AG08395 (cell line): Measurements from ENCODE around the gene PTH1R.

Experiments used
- DNase-seq: peaks from one replicate; pipeline ENCODE4 v3.0.0; 2012; ENCODE audit warnings: mixed read lengths, low spot score

PTH1R gene

DNA sequence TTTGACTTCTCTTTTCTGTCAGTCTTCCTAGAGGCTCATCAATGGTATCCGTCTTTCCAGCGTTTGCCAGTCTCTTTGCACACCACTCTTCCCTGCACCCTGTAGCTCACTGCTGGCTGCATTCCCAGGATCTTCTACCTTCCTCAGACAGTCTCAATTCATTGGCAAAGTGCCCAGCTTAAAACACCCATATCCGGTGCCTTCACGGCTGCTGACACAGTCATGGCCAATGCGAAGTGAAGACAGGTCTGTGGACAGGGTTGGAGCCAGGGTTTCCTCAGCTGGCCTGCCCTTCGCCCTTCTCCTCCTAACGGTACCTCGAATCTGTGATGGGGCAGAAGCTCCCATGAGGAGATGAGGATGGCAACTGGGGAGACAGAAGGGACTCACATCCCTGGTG, 36.1 kb downstream of the PTH1R start:
- no peak for DNase-seq

DNA sequence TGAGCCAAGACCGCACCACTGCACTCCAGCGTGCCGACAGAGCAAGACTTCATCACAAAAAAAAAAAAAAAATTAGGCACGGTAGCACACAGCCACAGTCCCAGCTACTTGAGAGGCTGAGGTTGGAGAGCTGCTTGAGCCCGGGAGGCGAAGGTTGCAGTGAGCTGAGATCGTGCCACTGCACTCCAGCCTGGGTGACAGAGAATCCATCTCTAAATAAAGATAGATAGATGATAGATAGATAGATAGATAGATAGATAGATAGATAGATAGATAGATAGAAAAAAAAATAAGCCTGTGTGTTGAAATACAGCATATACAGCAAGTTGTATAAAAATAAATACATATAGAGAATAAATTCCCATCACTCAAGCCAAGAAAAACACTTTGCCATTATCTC, 37.3 kb downstream of the PTH1R start:
- no peak for DNase-seq

DNA sequence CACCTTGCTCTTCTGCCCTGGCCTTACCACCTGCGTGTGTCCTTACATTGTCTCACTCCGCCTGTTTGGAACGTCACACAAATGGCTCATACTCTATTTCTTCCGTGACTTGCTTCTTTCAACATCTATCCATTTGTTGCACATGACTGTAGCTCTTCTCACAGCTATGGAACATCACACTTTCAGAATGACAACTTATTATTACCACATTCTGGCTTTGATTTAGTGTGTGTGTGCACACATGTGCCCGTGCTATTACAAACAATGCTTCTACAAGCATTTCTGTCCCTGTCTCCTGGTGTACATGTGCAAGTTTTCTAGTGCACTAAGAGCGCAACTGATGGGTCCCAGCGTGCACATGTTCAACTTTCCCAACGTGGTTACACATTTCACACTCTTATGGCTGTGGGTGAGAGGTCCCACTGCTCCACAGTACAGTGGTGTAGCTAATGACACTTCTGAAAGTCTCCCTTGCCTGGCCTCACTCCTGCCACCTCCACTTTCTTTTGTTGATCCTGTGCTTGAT, 37.8 kb downstream of the PTH1R start:
- no peak for DNase-seq

DNA sequence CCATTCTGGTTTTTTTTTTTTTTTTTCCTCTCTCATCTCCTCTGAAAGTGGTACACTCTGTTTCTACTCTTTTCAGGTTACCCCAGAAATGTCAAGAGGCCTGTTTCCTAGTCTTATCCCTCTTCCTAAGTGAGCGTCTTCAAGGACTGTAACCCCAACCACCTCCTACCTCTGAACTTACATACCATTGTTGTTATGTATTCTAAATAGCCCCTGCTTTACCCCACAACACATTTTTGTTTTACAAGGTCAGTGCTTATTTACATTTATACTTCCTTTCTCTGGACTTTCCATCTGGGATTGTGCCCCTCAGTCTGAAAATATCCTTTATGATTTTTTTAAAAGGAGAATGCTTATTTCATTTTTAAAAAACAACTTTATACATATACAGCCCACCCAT, 38.8 kb downstream of the PTH1R start:
- DNase-seq, result no peak

DNA sequence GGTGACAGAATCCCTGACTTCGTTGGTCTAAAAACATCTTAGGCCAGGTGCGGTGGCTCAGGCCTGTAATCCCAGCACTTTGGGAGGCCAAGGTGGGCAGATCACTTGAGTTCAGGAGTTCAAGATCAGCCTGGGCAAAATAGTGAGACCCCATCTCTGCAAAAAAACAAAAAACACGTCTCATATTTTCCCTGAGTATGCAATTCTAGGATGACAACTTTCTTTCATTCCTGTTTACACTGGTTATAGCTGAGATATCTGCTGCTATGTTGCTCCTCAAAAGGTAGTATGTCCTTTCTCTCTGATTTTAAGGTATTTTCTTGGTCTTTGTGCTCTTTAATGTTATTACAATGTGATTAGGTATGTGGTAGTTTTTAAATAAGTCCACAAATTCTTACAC, 39.3 kb downstream of the PTH1R start:
- DNase-seq, result no peak

DNA sequence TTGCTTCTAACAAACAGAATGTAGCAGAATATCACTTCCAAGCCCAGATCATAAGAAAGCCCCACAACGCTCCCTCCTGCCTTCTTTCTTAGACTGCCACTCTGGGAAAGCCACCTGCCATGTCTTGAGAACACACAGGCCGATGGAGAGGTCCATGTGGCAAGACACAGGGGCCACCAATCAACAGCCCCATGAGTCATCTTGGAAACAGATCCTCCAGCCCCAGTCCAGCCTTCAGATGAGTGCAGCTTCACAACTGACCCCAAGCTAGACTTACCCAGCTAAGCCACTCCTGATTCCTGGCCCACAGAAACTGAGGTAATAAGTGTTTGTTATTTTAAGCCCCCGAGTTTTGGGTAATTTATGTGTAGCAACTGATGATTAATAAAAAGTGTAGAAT, 39.7 kb downstream of the PTH1R start:
- DNase-seq, result no peak

DNA sequence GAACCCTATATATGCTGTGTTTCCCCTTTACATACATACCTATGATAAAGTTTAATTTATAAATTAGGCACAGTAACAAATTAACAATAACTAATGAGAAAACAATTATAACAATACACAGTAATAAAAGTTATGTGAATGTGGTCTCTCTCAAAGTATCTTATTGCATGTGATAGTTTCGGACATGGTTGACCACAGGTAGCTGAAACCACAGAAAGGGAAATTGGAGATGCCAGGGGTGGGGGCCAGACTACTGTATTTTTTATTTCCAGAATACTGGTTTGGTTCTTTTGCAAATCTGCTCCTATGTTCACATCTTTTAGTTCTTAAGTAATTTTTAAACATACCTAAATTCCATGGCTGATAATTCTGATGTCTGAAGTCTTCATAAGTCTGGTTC, 40.7 kb downstream of the PTH1R start:
- DNase-seq, result no peak

DNA sequence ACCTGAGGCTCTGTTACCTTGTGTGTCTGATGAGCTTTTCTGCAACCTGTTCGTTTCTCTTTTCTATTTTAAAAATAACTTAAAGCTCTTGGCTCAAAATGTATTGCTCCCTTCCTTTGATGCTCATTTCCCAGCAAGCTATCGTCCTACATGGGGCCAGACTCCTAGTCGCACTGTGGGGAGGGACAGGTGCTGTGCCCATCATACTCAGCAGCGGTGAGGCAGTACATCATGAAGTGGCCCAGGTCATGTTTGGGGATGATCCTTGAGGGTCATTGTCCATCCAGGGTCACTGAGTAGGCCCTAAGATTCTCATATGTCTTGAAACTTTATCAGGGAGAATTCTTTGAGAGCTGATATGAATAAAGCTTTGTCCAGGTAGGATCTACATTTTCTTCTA, 41.1 kb downstream of the PTH1R start:
- no peak for DNase-seq

DNA sequence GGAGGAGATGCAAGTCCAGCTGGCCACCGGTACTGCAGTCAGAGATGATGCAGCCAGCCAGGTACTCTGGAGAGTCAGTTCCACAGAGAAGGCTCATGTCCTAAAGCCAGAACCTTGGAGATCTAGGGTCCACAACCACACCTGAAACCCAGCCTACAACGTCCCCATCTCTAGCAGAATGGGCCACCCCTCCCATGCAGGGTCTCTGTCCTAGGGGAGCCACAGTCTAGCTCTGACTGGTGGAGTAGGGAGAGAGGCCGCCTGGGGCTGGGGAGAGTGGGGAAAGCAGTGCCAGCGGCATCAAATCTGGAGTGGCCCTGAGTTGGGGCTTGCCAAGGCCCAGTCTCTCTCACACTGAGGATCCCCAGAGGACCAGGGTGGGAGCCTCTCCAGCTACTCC, 43.5 kb downstream of the PTH1R start:
- no peak for DNase-seq

DNA sequence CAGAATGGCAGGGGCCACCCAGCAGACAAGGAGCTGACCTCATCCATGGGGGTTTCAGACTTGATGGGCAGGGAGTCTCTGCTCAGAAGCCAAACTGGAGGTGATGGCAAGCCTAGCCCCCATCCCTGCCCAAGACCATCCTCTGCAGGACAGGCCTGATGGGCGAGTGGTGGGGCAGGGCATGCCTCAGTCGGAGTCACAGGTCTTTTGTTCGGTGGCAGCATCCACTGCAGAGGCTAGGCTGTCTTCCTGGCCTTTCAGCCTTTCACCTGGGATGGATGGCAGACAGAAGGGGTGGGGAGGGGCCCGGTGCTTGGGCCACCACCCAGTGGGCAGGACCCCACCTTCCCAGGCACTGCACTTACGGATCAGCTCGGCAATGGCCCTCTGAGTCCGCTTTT, 44.4 kb downstream of the PTH1R start:
- DNase-seq, result no peak

DNA sequence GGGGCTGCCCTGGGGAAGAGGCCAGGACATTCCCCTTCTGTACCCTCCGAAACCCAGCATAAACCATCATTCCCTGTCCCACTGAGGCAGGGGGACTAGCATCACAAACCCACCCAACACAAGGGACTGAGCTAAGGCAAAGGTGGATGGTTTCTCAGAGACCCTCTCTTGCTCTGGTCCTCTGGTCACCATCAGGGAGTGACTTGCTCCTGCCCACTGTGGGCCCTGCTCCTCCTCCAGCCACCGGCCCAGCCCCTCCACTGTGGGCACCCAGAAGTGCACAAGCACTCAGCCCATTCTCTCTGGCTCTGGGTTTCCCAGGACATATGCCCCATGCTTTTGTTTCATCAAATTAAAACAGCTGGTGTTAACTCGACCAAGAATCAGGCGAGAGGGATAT, 44.9 kb downstream of the PTH1R start:
- DNase-seq, result no peak

DNA sequence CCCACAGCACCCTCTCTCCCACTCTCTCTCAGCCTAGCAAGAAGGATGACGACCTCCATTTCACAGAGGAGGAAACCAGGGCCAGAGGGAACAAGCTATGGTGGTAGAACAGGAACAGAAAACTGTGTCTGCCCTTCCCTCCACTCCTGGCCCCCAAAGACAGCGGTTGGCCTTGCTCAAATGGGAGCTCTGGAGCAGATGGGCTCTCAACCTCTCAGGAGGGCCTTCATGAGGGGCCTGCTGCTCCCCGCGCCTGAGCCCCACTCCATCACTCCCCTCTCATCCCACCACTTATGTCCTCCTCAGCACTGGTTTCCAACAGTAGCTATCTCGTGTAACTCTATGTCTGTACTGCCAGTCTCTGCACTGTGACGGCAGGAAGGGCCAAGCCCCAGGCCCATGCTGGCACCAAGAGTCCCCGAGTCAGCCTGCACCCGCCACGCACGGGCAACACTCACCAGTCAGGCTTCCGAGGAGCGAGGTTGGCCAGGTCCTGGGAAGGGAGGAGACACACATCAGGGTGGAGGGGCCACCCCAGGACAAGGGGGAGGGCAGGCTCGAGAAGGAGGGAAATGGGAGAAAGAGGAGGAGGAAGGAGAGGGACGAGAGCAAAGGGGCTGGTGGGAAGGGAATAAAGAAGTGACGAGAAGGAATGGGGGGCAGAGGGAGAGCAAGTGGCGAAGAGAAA, 45.5 kb downstream of the PTH1R start:
- DNase-seq, result no peak

DNA sequence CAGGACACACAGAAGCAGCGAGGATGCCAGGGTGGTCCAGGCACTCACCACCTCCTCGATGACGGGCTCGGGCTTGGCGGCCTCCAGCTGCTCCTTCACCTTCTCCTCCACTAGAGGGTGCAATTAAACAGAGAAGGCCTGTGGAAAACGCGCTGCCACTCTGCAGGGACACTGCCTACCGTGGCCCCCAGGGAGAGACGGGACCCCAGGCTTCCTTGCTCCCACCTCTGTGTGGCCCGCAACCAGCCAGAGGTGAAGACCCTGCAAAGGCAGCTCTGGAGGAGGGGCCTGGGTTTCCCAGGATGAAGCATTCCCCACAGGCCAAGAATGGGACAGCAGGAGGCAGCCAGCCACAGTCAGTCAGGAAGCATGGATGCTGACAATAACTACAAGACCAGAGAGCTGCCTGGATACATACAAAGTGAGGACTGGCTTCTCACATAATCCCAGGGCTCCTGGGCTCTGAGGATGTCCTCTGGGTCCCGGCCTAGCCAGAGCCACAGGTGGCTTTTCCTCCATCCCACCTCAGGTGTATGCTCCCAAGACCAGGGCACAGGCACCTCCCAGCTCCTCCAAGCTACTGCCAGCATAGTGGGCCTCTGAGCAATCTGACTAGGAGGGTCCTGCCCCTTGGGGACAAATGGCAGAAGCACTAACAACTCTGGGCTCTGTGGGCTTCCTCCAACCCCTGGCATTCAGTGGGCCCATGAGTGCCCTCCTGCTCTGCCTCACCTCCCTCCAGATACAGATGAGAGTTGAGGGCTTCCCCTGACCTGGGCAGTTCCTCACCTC, 46.2 kb downstream of the PTH1R start:
- DNase-seq, result peak; percentile 53

DNA sequence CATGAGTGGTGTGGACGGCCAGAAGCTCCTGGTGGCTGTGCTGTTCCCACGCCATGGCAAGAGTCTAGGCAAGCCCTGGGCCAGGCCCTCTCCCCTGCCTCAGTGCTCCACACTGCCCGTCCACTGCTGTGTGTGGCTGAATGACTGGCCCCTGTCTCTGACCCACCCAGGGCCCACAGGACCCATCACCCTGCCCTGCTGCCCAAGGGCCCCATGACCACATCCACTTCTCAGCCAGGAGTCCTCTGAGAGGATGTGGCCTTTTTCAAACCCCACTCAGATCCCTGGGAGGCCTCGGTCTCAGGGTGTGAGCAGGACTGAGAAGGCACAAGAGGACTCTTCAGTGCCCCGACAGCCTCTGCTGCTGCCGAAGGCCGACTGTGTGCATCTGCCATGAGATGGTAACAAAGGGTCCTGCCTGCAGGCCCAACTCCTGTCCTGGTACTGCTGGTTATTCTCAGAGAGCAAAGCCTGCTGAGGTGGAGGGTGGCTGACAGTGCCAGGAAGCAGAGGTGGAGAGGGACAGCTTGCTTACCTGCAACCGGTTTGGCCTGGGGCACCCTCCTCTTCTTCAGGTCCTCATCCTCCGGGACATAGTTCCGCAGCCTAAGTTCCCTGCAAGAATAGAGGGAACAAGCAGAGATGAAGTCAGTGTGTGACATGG, 47.5 kb downstream of the PTH1R start:
- no peak for DNase-seq

DNA sequence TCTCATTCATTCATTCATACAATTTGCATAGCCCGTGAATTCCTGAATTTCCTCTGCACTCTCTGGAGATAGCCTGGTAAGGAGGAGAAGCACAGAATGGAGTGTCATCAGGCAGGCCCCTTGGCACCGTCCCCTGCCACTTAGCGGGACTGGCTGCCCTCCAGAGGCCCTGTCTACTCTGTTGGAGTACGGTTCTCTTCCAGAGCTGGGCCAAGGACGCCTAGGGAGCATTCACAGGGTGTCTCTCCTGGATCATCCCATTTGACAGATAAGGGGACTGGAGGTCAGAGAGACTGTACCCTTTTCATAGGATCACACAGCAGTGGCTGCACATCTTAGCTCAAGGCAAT, 48.0 kb downstream of the PTH1R start:
- DNase-seq, result no peak

DNA sequence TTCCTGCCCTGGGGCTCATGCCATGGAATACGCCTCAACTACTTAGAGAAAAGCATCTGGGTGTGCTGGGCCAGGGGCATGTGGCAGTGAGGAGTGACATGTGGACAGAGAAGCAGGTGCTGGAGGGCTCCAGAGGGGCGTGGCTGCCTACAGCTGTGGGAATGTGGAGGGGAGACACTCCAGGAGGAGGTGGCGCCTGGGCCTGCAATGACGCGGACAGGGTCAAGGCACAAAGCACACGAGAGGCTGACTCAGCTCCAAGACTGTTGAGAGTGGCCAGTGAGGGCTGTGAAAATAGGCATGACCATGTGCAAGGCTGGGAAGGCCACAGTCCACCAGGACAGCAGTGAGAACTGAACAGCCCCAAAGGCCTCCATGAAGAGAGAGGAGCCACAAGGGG, 48.5 kb downstream of the PTH1R start:
- no peak for DNase-seq

DNA sequence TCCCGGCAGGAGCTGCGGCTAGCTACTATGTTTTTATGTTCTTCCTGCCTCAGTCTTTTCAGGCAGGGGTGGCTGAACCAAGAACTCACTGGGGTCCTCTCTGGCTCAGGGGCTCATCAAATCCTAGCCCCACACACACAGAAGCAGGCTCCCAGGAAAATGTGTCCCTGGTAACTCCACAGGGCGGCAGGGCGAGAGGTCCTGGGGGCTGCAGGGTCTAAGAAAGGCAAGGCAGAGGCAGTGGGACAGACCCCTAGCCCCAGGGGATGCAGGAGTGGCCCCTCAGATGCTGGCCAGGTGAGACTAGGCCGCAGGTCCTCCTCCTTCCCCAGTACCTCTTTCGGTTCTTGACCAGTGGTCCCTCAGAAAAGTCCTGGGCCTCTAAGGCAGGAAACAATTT, 48.9 kb downstream of the PTH1R start:
- DNase-seq, result no peak

DNA sequence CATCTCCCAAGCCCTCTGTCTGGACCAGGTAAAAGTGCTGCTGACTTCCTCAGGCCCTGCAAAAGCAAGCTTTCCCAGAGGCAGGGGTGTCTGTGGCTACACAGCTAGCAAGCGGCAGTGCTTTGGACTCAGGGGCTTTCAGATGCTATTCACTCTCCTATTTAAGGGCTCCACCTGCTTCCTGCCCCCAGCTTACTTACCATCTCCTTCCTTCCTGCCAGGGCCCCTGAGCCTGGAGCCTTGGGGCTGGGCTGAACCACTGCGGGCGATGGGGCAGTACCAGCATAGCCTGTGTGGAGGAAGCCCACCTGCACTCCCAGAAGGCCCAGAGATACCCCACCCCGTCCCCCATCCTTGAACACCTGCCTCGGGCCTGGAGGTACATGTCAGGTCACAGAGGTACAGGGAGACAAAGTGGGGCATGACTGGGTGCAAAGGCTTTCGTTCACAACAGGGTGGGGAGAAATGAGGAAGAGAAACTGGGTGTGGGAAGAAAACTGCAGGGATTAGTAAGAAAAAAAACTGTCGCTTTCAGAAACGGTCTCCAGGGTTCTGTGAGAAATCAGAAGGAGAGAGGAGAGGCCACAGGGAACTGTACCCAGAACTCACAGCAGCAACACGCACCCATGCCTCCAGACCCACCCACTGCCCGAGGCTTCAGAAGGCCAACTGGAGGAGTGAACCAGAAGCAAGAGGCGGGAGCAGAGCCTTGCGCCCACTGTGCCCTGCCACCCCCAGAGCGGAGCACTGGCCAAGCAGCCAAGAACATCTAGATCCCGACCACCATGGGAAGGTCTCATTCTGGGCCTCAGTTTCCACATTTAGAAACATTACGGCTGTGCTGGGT, 49.6 kb downstream of the PTH1R start:
- DNase-seq, result no peak

DNA sequence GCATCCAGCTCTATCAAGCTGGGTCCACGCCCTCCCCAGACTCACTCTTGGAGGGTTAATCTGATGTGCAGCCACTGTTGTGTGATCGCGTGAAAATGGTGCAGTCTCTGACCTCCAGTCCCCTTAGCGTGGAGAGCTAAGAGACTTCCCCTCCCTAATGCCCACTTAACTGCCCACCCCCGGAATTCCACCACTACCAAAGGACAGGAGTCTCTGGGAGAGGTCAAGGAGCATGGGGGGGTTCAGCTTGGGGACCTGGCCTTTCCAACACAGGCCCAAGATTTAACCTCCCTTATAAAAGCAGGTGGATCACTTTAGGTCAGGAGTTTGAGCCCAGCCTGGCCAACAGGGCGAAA, 50.2 kb downstream of the PTH1R start:
- no peak for DNase-seq

DNA sequence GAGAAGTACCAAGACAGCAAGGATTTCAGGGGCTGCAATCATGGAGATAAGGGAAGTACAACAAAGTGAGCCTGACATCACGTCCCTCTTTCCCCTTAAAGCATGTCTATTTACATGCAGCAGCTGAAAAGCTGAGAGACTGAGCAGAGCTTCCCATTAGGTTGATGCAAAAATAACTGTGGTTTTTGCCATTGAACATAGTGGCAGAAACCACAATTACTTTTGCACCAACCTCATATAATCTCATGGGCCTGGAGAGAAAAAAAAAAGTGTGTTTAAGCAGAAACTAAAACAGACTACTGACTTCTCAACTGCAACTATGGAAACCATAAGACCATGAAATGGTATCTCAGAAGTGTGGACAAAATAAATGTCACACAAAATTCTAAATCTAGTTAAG, 50.8 kb downstream of the PTH1R start:
- DNase-seq, result no peak

DNA sequence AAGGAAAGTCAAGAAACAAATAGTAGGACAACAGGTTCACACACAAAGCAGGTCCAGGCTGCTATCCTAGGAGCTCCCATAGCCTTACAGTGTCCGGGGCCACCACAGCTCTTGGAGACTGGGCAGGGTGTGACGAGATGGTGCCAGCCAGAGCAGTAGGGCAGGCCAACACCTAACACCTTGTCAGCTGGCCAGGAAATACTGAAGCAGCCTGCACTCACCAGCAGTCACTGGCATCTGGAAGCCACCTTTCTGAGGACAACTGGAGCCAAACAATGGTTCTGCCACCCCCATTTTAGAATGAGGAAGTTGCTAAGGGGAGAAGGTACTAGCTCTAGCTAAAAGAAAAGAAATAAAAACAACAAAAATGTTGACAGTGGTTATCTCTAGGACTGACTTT, 51.8 kb downstream of the PTH1R start:
- no peak for DNase-seq

DNA sequence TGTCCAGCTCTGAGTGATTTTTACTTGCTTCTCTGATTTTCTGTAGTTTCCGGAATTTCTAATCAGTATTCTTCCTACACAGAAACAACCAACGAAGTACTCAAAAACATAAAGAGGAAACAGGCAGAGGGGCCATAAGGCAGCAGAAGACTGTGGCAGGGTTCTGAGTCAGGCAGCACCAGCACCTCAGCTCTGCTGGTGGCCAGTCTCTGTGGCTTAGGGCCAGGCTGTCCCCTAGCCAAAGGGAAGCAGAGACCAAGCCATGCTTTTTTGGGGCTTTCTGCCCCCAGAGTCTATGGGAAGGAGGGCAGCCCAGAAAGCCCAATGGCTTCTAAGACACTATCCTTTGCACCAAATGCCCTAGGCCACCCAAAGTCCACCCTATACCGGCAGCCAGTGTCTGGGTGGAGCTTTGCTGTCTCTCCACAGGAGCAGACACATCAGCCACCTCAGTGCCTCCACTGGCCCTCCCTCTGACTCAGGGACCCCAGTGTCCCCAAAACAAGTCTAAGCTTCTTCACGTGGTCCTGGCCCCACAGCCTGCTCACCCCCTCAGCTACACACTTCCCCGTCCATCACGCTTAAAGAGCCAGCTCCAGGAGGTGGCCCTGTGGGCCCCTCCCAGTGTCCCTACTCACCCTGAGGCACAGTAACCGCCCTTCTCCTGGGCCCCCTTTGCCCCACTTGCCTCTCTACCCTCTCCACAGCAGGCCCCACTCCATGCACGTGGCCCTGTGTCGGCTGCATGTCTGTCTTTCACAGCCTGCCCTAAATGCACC, 52.8 kb downstream of the PTH1R start:
- no peak for DNase-seq
